Esophagus squamous epithelium (tissue), 4 donors: Measurements from ENCODE around the gene PAX8.

Experiments used
- POLR2A ChIP-seq, 4 donors: fragments of 450-650 bp; IDR thresholded peaks; one replicate each; pipeline ENCODE4 v1.6.1; 2017; ENCODE audit warnings: antibody characterized with exemption in 4 of 4, mild to moderate bottlenecking in 4 of 4, moderate library complexity in 3 of 4
- TF ChIP-seq, protein P1 (sequence below), 6 experiments: fragments of 450-650 bp in 4 of 6; fragments of 200-600 bp in 2 of 6; sonication (generic) in 2 of 6; IDR thresholded peaks; one replicate each; pipeline ENCODE4 v1.5.1; 2016 to 2019; ENCODE audit warnings: antibody characterized with exemption in 6 of 6, mild to moderate bottlenecking in 4 of 6, moderate library complexity in 4 of 6

DNA sequence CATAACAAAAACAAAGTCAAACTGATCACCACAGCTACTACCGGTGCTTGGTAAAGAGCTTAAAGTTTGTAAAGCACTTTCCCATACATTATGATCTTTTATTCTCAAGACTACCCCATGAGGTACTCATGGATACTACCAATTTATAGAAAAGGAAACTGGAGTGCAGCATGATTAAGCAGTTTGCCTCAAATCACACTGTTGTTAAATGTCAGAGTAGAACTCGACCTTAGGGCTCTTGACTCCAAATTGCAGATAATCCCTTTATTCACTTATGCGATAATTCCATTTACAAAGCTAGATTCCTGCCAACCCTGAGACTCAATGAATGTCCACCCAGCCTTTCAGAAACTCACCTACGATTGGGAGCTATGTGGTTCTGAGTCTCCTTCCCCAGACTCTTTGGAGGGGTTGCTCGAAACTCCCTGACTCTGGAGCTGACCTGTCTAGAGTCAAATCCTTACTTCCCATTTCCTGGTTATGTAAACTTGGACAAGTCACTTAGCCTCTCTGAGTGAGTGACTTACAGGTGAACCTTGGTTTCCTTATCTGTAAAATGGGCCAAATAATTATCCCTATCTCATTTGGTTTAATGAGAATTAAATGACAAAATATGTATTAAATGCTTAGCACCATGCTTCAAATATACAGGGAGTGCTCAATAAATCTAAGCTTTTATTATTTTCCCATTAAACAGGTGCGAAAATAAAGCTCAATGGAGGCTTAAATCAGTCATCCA lies 57.6 kb downstream of the PAX8 start:
- TF ChIP-seq, protein P1, sequence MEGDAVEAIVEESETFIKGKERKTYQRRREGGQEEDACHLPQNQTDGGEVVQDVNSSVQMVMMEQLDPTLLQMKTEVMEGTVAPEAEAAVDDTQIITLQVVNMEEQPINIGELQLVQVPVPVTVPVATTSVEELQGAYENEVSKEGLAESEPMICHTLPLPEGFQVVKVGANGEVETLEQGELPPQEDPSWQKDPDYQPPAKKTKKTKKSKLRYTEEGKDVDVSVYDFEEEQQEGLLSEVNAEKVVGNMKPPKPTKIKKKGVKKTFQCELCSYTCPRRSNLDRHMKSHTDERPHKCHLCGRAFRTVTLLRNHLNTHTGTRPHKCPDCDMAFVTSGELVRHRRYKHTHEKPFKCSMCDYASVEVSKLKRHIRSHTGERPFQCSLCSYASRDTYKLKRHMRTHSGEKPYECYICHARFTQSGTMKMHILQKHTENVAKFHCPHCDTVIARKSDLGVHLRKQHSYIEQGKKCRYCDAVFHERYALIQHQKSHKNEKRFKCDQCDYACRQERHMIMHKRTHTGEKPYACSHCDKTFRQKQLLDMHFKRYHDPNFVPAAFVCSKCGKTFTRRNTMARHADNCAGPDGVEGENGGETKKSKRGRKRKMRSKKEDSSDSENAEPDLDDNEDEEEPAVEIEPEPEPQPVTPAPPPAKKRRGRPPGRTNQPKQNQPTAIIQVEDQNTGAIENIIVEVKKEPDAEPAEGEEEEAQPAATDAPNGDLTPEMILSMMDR (IDR thresholded peaks at IDR 0.05), result no peak
- TF ChIP-seq POLR2A (IDR thresholded peaks at IDR 0.05), result no peak
